ENCODE data around the gene SIPA1L3.
"Not testable (repeated sequence)": the region's sequence is repeated elsewhere in the genome, so short reads cannot be mapped to it uniquely, and the experiment has no call there.

SIPA1L3 gene

DNA sequence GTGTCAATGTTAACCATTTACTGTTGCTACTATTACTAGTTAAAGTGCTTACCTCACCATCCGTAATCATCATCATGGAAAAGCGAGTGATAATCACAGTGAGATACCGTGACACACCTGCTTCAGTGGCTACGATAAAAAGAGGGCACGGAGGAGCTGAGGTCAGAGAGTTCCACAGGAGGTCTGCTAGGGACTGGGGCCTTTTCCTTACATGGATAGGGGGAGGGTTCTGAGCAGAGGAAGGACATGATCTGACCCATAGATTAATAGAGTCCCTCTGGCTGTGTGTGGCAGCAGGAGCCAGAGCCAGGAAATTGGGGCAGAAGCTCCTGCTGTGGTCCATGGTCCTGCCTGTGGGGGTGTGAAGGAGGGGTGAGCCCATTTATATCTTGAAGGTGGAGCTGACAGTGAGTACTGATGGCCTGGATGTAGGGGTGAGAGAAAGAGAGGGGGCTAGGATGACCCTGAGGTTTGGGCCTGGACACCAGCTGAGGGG is 136.7 kb downstream of the SIPA1L3 start:
- DNase-seq (ENCODE audit: low read depth), result no peak

DNA sequence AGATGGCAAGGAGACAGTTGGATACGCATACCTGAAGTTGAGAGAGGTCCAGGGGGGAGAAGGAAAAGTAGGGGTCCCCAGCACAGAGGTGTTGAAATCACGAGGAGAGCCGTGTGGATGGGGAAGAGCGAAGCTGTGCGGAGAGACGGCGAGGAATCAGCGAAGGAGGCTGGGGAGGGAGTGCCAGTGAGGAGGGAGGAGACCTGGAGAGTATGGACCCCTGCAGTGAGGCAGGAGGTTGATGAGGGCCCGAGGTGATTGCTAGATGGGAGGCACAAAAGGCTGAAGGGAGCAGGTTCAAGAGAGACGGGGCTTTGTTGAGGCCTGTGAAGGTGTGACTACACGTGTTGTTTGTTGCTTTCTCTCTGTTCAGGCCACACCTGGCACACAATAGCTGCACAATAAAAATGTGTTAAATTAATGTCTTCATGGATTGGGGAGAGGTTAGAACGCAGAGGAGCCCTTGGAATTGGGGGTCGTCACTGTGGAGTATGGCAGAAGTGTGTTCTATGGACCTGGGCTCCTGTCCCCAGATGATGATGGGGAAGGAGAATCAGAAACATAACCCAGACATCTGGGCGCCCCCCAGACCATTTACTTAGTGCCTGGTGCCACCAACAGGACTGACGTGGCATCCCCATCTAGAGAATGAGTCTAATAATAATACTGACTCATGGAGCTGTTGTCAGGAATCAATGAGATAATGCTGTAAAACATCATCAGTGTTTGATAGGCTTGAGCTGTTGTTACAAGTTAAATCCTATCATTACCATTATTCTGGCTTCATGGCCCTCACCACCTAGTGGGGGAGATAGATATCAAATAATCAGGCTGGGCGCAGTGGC is 137.5 kb downstream of the SIPA1L3 start:
- DNase-seq (ENCODE audit: low read depth), result no peak

DNA sequence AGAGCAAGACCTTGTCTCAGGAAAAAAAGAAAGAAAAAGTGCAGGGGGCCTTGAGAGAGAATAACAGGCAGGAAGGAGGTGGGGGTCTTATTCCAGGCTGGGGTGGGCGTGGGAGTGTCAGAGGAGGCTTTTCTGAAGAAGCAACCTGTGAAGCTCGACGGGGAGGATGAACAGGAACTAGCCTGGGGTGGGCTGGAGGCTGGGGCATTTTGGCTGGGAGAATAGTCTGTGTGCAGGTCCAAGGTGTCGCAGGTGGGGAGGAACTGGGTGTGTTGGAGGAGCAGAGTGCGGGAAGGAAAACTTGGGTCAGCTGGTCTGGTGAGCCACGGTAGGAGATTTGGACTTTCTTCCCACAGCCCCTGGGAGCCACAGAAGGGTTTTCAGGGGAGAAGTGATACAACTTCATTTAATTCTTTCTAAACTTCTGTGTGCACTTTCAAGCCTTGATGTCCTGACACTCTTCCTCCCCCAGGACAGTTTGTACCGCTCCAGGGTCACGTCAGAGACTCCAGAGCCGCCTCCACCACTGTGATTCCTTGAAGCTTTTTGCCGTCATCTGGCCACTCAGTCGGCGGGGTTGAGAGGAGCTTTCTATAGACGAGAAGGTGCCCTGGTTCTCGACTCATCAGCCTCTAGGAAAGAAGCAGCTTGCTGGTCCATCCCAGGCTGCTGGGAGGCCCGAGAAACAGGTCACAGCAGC is 138.7 kb downstream of the SIPA1L3 start:
- DNase-seq (ENCODE audit: low read depth), result no peak

DNA sequence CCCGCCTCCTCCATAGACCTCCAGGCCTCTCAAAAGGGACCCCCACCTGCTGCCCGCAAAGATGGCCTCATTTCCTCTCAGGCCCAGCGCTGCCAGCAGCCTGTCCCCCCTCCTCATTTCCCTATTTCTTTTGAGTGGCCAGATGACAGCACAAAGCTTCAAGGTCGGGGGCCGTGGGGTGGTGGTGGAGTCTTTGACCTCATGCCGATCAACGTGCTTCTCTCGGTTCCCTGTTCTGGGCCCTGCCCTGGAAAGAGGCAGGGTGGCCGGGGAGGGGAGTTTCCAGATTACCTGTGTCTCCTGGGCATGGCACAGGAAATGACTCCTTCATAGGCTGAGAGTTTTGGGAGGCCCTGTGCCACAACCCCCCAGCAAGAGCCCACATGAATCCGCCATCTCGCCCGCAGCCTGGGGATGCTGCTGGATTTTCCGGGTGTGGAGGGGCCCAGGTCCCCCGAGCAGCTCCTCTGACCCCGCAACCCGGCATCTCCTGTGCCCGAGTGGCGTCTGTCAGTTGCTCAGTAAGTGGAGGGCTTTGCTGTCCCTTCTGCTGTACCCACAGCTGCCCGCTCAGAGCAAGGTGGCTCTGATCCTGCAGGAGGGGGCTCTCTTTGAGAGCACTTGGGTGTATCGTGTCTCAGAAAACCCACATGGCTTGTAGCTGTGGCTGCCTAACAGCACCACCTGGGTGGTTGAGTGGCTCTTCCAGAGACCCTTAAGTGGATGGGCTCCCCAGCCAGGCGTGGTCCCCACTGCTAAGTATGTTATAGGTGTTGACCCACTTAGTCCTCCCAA is 139.4 kb downstream of the SIPA1L3 start:
- DNase-seq (ENCODE audit: low read depth), result no peak

GRCh38 chr19:38047049-38047438 is 140.0 kb downstream of the SIPA1L3 start:
- DNase-seq (ENCODE audit: low read depth), result no peak

DNA sequence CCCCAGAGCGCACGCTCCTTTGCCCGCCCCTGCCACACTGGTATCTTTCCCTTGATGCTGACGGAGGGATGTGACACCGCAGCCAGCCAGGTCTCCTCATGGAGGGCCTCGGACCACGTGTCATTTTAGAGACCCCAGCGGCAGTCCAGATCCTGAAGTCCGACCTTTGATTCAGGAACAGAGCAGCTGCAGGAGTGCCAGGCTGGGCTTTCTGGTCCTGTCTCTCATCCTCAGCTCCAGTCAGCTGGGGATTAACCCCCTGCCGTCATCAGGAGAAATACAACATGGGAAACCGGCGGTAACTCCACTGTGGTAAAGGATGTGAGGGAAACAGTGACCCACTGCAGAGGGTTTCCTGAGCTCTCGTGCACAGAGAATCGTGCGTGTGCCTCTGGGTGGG is 140.6 kb downstream of the SIPA1L3 start:
- no peak for DNase-seq (ENCODE audit: low read depth)

DNA sequence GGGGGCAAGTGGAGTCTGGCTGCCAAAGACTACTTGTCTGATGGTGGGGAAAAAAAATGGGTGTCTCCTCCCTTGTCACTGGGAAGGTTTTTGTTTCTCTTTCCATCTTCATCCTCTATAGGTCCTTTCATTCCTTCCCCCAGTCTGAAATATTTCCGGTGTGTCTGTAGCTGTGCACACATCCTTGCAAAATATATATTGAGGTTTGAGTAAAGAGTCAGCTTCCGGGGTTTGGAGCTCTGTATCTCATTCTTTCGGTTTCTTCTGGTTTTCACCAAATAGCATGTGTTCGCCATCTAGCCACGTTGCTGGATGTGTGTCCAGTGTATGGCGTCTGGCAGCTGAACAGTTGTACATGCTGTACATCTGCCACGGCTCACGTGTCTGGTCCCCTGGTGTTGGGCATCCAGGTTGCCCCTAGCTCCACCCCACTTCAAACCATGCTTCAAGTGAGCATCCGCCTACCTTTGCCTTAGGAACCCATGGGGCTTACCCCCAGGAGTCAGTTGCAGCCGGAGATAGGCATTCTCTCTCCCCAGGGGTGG is 142.2 kb downstream of the SIPA1L3 start:
- peak; percentile 7 for DNase-seq (ENCODE audit: low read depth)

- no peak for DNase-seq (ENCODE audit: low read depth)
Measured at GRCh38 chr19:38055010-38055409, 148.0 kb downstream of the SIPA1L3 start.

GRCh38 chr19:38055655-38056521 is 148.9 kb downstream of the SIPA1L3 start:
- DNase-seq (ENCODE audit: low read depth), result no peak

- no peak for DNase-seq (ENCODE audit: low read depth)
Measured at GRCh38 chr19:38056646-38057045, 149.6 kb downstream of the SIPA1L3 start.

- DNase-seq (ENCODE audit: low read depth), result no peak
Measured at GRCh38 chr19:38057959-38058690, 151.1 kb downstream of the SIPA1L3 start.

DNA sequence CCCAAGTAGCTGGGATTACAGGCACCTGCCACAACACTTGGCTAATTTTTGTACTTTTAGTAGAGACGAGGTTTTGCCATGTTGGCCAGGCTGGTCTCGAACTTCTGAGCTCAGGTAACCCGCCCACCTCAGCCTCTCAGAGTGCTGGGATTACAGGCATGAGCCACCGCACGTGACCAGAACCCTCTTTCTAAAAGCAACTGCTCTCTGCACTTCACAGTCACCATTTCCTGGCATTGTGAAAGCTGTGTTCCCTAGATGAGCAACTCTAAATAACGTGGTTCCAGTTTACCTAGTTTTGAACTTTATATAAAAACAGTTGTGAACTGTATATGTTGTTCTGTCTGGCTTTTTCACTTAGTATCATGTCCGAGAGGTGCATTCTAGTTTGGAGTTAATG is 152.9 kb downstream of the SIPA1L3 start:
- DNase-seq (ENCODE audit: low read depth), result no peak

DNA sequence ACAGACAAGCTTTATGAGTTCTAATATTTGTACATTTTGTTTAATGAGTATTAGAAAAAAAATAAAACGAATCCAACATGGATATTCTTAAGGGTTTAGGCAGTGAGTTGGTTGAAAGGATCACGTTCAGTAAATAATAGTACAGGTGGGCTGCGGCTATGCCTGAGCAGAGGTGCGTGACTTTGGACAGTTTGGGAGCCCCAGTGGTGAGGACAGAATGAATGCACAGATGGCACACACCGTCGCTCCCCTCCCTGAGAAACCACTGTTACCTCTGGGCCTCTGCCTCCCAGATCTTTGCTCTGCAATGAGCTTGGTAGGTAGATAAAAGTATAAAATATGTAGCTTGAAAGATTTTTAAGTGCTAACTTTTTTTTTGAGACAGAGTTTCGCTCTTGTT is 153.3 kb downstream of the SIPA1L3 start:
- DNase-seq (ENCODE audit: low read depth), result no peak

- no peak for DNase-seq (ENCODE audit: low read depth)
Measured at GRCh38 chr19:38061294-38061693, 154.3 kb downstream of the SIPA1L3 start.

GRCh38 chr19:38062959-38063761 is 156.2 kb downstream of the SIPA1L3 start:
- no peak for DNase-seq (ENCODE audit: low read depth)

DNA sequence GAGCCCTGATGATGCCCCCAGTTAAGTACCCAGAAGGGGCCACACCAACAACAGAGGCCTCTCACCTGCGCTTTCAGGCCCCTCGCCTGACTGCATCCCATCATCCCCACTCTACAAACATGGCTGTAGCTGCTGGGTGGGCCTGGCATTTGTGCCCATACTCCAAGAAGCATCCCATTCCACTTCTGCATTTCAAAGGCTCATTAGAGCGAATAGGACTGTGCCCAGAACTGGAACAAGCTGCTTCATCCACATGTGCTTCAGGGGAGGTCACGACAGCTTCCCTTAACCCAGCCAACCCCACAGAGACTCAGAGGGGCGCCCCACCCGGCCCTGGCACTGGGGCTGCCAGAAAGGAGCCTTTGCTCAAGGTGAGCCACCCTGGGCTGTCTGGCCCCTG is 156.9 kb downstream of the SIPA1L3 start:
- DNase-seq (ENCODE audit: low read depth), result no peak

DNA sequence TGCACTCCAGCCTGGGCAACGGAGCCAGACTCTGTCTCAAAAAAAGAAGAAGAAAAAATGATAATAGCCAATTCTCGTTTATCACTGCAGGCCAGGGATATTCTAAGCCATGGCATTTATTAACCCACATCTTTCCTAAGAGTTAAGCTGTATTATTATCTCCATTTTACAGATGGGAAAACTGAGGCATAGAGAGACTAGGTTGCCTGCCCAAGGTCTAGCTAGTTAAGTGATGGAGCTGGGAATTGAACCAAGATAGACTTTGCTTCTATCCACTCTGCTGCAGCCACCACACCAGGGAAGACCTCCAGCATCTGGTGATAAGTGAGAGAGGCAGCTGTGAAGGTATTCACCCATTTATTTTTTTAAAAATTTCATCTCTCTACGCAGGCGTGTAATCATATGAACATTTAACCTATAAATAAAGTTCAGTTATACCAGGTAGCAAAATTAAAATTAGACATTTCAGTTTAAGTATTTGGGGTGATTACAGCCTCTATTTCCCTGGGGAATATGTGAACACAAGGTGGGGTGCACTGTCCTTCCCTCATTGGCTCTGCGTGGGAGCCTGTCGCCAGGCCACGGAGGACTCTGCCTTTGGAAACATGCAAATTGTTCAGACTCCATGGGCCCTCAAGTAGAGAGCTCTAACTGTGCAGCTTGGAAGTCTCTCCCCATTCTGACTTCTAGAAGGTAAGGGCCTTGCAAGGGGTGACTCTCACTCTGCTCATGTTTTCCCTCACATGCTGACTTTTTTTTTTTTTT is 157.8 kb downstream of the SIPA1L3 start:
- DNase-seq (ENCODE audit: low read depth), result no peak

DNA sequence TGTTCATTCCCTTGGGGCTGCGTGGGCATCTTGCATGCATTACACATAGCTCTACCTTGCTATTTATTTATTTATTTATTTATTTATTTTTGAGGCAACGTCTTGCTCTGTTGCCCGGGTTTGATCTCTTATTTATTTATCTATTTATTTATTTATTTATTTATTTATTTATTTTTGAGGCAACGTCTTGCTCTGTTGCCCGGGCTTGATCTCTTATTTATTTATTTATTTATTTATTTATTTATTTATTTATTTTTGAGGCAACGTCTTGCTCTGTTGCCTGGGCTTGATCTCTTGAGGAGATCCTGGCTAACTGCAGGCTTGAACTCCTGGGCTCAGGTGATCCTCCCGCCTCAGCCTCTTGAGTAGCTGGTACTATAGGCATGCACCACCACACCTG is 158.8 kb downstream of the SIPA1L3 start:
- DNase-seq (ENCODE audit: low read depth), result not testable (repeated sequence)

- no peak for DNase-seq (ENCODE audit: low read depth)
Measured at GRCh38 chr19:38068826-38069225, 161.8 kb downstream of the SIPA1L3 start.
